Psoas muscle (tissue), 8 donors: ENCODE results near the gene UHRF2. TPM values are rescaled to one million over a fixed set of nuclear protein-coding genes. Genes with fewer than 3 reads are reported as not detected.

ENCODE experiments used
- ATAC-seq, 4 donors: fragments of 200-7000 bp; cut with Tn5 transposase; one replicate each; pipeline ENCODE4 v1.9.1; 2020; ENCODE audit warnings: moderate library complexity in 3 of 4, mild to moderate bottlenecking in 2 of 4
- DNase-seq, 2 donors: peaks; one replicate each; pipeline ENCODE4 v3.0.0-alpha.2; 2020
- H3K27ac ChIP-seq: fragments of 200-600 bp; one replicate; pipeline ENCODE4 v1.8.0; 2022
- H3K27me3 ChIP-seq, 3 donors: fragments of 200-600 bp in 1 of 3; one replicate each; pipeline versions ENCODE4 v1.6.1 to v1.8.0; 2013 to 2022; ENCODE audit warnings: low read length in 2 of 3, mild to moderate bottlenecking in 2 of 3, moderate library complexity in 1 of 3; ENCODE audit not compliant: insufficient read depth in 3 of 3
- H3K36me3 ChIP-seq, 2 donors: fragments of 200-600 bp in 1 of 2; one replicate each; pipeline versions ENCODE4 v1.6.1 to v1.8.0; 2013 to 2022; ENCODE audit warnings: low read depth in 1 of 2, mild to moderate bottlenecking in 1 of 2, moderate library complexity in 1 of 2; ENCODE audit not compliant: insufficient read depth in 1 of 2
- H3K4me1 ChIP-seq: fragments of 200-600 bp; one replicate; pipeline ENCODE4 v1.8.0; 2022
- H3K4me3 ChIP-seq: fragments of 200-600 bp; one replicate; pipeline ENCODE4 v1.8.0; 2022; ENCODE audit warnings: mild to moderate bottlenecking
- H3K9me3 ChIP-seq: fragments of 200-600 bp; one replicate; pipeline ENCODE4 v1.8.0; 2022
- WGBS, 3 donors: extraction: QIAGEN DNeasy Blood & Tissue Kit; methylation state at CpG; one replicate each; pipeline versions ENCODE4 v1.1.6 to v1.1.7; 2013; 5-methylcytosine and 5-hydroxymethylcytosine counted together
- intact Hi-C, 2 donors: fragments of 100-400 bp; cut with DNase I; formaldehyde crosslinking; loops; one replicate each; pipeline versions ENCODE4 v1.11.0 to v1.14.2; 2022
- polyA plus RNA-seq, 3 donors: library from polyadenylated mRNA; stranded (reverse); fragments of 200-250 nt; gene quantifications; one replicate each; pipeline ENCODE4 v1.2.3, GENCODE V29; 2013
- total RNA-seq, 4 donors: library from RNA; stranded (reverse); fragmentation: NEBNext Ultra II Directional in 2 of 4; extraction: Animal tissue kit (Norgen Biotek cat#: 25700) in 2 of 4; gene quantifications; one replicate each; pipeline versions ENCODE4 v1.2.1 to v1.2.4, GENCODE V29; 2021 to 2023
- TF ChIP-seq, protein P1 (sequence below): fragments of 200-600 bp; IDR thresholded peaks from one replicate; pipeline ENCODE4 v1.8.0; 2022; ENCODE audit warnings: antibody characterized with exemption
- donor health status: healthy with polysubstance abuse.
- donor health status: DM: no; HTN: no; CAD: no; lungs with moderate emphysema.
- donor health status: Bipolar disorder and iron deficiency.
- donor health status: healthy.
- donor health status: DM: yes; HTN: yes; CAD: no.
- donor health status: DM: no; HTN: no; CAD: no.
- donor health status: DM: no; HTN: no; CAD: no.
- donor health status: DM: yes; HTN: yes; CAD: no.

Gene UHRF2
- total and polyA plus RNA-seq, 7 donors: 11.2 to 18.2 (median 13.0) TPM

DNA sequence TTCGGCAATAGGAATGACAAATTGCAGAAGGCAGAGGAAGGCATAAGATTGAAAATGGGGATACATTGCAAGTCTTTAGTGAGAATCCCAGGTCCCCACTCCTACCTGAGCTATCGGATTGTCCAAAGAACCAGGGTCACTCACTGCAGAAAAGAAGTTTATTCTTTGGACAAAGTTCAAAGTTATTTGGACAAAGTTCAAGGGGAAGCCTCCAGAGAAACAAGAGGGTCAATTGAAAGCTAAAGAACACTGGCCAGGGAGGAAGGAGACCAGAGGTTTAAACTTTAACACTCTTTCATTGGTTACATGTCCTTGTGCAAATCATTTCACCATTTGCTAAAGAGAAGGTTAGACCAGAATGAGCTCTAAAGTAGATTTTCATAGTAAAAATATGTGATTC, 5.2 kb upstream of the UHRF2 start:
- WGBS, 3 donors: 79 to 84% (median 82%) methylated on average over 2 of the region's 2 CpGs
- Histone ChIP-seq H3K9me3 (no peaks in the 10 kb centered on the region), H3K36me3 (no peaks in the 10 kb centered on the region), H3K27ac (no peak overlapping the region), H3K4me3 (no peak overlapping the region), H3K4me1 (no peaks in the 10 kb centered on the region), H3K27me3 (peaks cover 0 to 11% (median 0%) of the 10 kb centered on the region in 3 donors)
- TF ChIP-seq, protein P1, sequence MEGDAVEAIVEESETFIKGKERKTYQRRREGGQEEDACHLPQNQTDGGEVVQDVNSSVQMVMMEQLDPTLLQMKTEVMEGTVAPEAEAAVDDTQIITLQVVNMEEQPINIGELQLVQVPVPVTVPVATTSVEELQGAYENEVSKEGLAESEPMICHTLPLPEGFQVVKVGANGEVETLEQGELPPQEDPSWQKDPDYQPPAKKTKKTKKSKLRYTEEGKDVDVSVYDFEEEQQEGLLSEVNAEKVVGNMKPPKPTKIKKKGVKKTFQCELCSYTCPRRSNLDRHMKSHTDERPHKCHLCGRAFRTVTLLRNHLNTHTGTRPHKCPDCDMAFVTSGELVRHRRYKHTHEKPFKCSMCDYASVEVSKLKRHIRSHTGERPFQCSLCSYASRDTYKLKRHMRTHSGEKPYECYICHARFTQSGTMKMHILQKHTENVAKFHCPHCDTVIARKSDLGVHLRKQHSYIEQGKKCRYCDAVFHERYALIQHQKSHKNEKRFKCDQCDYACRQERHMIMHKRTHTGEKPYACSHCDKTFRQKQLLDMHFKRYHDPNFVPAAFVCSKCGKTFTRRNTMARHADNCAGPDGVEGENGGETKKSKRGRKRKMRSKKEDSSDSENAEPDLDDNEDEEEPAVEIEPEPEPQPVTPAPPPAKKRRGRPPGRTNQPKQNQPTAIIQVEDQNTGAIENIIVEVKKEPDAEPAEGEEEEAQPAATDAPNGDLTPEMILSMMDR: no peak
- ATAC-seq (no peak), DNase-seq (no peak)
- intact Hi-C loops: no loop called here

DNA sequence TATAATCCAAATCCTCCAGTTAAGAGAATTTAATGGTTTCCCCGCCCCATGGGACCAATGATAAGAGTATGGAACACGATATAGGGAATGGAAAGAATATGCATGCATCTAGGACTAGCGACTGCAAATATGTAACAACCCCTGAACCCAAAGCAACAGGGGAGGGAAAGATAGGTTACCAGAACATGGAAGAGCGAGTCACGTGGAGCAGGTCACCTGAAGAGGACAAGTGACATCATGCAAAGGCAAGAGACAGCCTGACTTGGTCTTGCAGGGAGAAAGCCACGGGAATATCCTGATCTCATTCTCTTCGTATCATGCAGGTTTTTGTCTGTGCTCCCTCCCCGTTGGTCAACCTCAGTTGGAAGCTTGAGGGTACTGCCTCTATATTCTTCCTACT, 4.7 kb upstream of the UHRF2 start:
- 85 to 90% (median 86%) methylated on average over 8 of the region's 8 CpGs for WGBS, 3 donors
- intact Hi-C loops: no loop called here

DNA sequence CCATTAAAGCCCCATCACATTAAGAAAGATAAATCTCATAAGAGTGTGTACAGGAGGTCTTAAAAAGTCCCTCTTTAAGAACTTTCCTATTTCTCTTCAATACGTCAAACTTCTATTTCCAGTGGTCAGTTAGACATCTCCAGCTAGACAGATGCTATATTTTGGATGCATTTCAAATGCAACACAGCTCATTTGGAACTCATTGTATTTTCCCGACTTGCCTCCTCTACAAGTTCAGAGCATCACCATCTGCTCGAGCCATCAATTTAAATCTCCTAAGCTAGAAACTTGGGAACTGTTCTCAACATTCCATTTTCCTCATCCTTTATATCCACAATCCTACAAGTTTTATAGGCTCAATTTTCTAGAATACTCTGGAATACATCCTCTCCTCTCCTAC, 3.2 kb upstream of the UHRF2 start:
- intact Hi-C loops: loop anchor here in 1 of 2 donors (5.0 to 10.0 kb wide), 2 partner anchors 272 to 395 kb away; partner anchors contain the start of gene RANBP6
- H3K27ac ChIP-seq: no peak overlapping the region
- no peak overlapping the region for H3K4me3 ChIP-seq
- TF ChIP-seq, protein P1: no peak
- H3K4me1 ChIP-seq: peaks cover 7% of the 10 kb centered on the region
- no peaks in the 10 kb centered on the region for H3K36me3 ChIP-seq
- no peaks in the 10 kb centered on the region for H3K9me3 ChIP-seq
- ATAC-seq (no peak), DNase-seq (no peak)
- peaks cover 0 to 11% (median 0%) of the 10 kb centered on the region in 3 donors for H3K27me3 ChIP-seq
- WGBS, 3 donors: 32 to 45% (median 43%) methylated on average over 3 of the region's 3 CpGs

More for the DNA sequence above, 4.7 kb upstream of the UHRF2 start:
- no peaks in the 10 kb centered on the region for H3K4me1 ChIP-seq
- H3K27ac ChIP-seq: no peak overlapping the region
- no peak overlapping the region for H3K4me3 ChIP-seq
- DNase-seq (no peak), ATAC-seq (no peak)
- H3K9me3 ChIP-seq: no peaks in the 10 kb centered on the region
- TF ChIP-seq, protein P1: no peak
- peaks cover 0 to 11% (median 0%) of the 10 kb centered on the region in 3 donors for H3K27me3 ChIP-seq
- no peaks in the 10 kb centered on the region for H3K36me3 ChIP-seq

DNA sequence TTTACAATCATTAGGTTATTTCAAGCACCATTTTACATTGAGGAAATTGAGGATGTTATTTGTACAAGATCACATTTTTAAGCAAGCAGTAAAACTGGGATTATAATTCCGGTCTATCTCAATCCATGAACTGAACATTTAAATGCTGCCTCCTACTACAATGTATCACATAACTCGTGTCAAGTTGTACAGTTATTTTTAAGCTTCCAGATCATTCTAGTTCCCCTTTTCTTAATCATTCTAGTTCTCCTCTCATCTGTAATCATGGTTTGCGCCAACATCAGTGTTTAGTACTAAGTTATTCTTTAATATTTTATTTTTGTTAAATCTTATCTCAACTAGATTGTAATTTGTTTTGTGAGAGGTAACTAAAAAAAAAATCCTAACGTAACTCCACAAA, 2.4 kb upstream of the UHRF2 start:
- no peak overlapping the region for H3K27ac ChIP-seq
- no peak overlapping the region for H3K4me3 ChIP-seq
- peaks cover 0 to 11% (median 0%) of the 10 kb centered on the region in 3 donors for H3K27me3 ChIP-seq
- intact Hi-C loops: loop anchor here in 1 of 2 donors (5.0 to 10.0 kb wide), 2 partner anchors 272 to 396 kb away; partner anchors contain the start of gene RANBP6
- H3K4me1 ChIP-seq: peaks cover 12% of the 10 kb centered on the region
- TF ChIP-seq, protein P1: no peak
- ATAC-seq (no peak), DNase-seq (no peak)
- peaks cover 0 to 2% of the 10 kb centered on the region in 2 donors for H3K36me3 ChIP-seq
- H3K9me3 ChIP-seq: no peaks in the 10 kb centered on the region
- 80 to 90% (median 88%) methylated on average over 4 of the region's 4 CpGs for WGBS, 3 donors
